Natural killer cell treated with Interleukin-12 subunit alpha and Interleukin-12 subunit beta and Interleukin-15 and Interleukin-18, amount 100 ng/mL, for 72 hours (primary cell): Measurements from ENCODE around the gene HMGB1. TPM values are rescaled to one million over a fixed set of nuclear protein-coding genes. Genes with fewer than 3 reads are reported as not detected.
A peak's percentile ranks its signal among the peaks of the same experiment; 100 is the strongest.

ENCODE experiments used
- ATAC-seq, 2 donors: fragments of 150-1000 bp; cut with Tn5 transposase in 1 of 2; sonication (Bioruptor Pico), chemical (Tn5 transposase) in 1 of 2; 2 replicates each; pipeline ENCODE4 v1.10.0; 2021
- DNase-seq: peaks from one replicate; pipeline ENCODE4 v3.0.0; 2022; ENCODE audit warnings: low spot score
- H3K27ac Mint-ChIP-seq, 2 donors: 1 replicate in 1 of 2; 2 replicates in 1 of 2; pipeline ENCODE4 v1.8.0; 2022; ENCODE audit warnings: mixed read lengths in 2 of 2, mild to moderate bottlenecking in 1 of 2, moderate library complexity in 1 of 2
- H3K27me3 Mint-ChIP-seq, 2 donors: 1 replicate in 1 of 2; 2 replicates in 1 of 2; pipeline ENCODE4 v1.8.0; 2022; ENCODE audit warnings: mixed read lengths in 2 of 2
- H3K36me3 Mint-ChIP-seq: one replicate; pipeline ENCODE4 v1.8.0; 2022; ENCODE audit warnings: mixed read lengths
- H3K4me1 Mint-ChIP-seq, 2 donors: 1 replicate in 1 of 2; 2 replicates in 1 of 2; pipeline ENCODE4 v1.8.0; 2022; ENCODE audit warnings: low read depth in 2 of 2, mixed read lengths in 2 of 2, mild to moderate bottlenecking in 1 of 2
- H3K4me3 Mint-ChIP-seq: one replicate; pipeline ENCODE4 v1.8.0; 2022; ENCODE audit warnings: mixed read lengths
- H3K9me3 Mint-ChIP-seq: 2 replicates; pipeline ENCODE4 v1.8.0; 2022; ENCODE audit warnings: mixed read lengths
- total RNA-seq, 2 donors: library from RNA; stranded (reverse); gene quantifications; one replicate each; pipeline ENCODE4 v1.2.3, GENCODE V29; 2022

Gene HMGB1
- total RNA-seq, 2 donors from 2014 or later: 302 to 423 TPM

- no peaks in the 10 kb centered on the region for H3K9me3 Mint-ChIP-seq
- no peak for ATAC-seq
- H3K4me1 Mint-ChIP-seq: peaks cover 0 to under 1% of the 10 kb centered on the region in 2 donors
Observed at GRCh38 chr13:30435911-30436451, 29.8 kb downstream of the HMGB1 start.

DNA sequence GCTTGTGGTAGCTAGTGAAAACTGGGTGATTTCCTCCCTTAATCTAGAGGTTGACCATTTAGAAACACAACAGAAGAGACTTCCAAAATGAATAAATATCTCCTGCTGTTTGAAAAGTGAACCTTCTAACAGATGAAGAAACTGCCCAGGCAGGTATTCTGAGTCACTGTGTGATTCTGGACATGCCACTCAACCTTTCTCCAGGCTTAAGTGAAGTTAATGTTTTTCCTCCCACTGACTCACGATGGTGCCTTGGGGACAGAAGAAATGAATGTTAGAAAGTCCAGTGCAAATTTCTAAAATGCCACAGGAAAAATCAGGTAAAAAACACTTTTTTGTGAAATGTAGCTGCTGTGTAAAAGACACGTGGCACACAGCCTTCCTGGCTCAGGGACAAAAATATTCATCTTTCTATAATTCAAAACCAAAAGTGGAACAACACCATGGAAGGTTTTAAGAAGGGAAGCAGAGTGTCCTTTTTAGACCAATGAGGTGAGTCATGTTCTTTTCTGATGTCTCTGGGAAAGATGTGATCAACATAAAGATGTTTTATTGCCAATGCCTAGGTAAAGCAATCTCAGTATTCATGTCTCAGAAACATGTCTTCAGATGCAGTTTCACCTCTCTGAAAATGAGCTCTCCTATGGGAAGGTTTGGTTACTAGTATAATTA is 34.3 kb downstream of the HMGB1 start:
- no peaks in the 10 kb centered on the region for H3K36me3 Mint-ChIP-seq
- peaks cover 0 to 8% of the 10 kb centered on the region in 2 donors for H3K4me1 Mint-ChIP-seq
- peaks cover 5 to 7% of the 10 kb centered on the region in 2 donors for H3K27me3 Mint-ChIP-seq
- H3K27ac Mint-ChIP-seq: no peak overlapping the region
- DNase-seq (no peak), ATAC-seq (no peak)
- H3K4me3 Mint-ChIP-seq: no peak overlapping the region
- H3K9me3 Mint-ChIP-seq: no peaks in the 10 kb centered on the region

More at GRCh38 chr13:30435911-30436451, 29.8 kb downstream of the HMGB1 start:
- no peak for DNase-seq
- no peak overlapping the region for H3K27ac Mint-ChIP-seq
- H3K4me3 Mint-ChIP-seq: no peak overlapping the region
- no peaks in the 10 kb centered on the region for H3K36me3 Mint-ChIP-seq
- peaks cover 0 to 6% of the 10 kb centered on the region in 2 donors for H3K27me3 Mint-ChIP-seq

GRCh38 chr13:30429721-30430694 is 35.7 kb downstream of the HMGB1 start:
- peaks cover 0 to 8% of the 10 kb centered on the region in 2 donors for H3K4me1 Mint-ChIP-seq
- peak overlapping the region in 1 of 2 donors; percentile 34 for H3K27ac Mint-ChIP-seq
- peak overlapping the region; percentile 71 for H3K4me3 Mint-ChIP-seq
- H3K9me3 Mint-ChIP-seq: no peaks in the 10 kb centered on the region
- H3K36me3 Mint-ChIP-seq: no peaks in the 10 kb centered on the region
- no peak for DNase-seq
- peak; percentile 55 to 88 for ATAC-seq
- peaks cover 3 to 7% of the 10 kb centered on the region in 2 donors for H3K27me3 Mint-ChIP-seq

GRCh38 chr13:30429235-30429634 is 36.5 kb downstream of the HMGB1 start:
- no peak for DNase-seq
- Mint-ChIP-seq H3K27me3 (peaks cover 3 to 7% of the 10 kb centered on the region in 2 donors), H3K4me3 (no peak overlapping the region), H3K9me3 (no peaks in the 10 kb centered on the region), H3K36me3 (no peaks in the 10 kb centered on the region), H3K27ac (no peak overlapping the region), H3K4me1 (peaks cover 0 to 8% of the 10 kb centered on the region in 2 donors)
- no peak for ATAC-seq

GRCh38 chr13:30423891-30424290 is 41.8 kb downstream of the HMGB1 start:
- no peak overlapping the region for H3K27ac Mint-ChIP-seq
- ATAC-seq: no peak
- H3K4me1 Mint-ChIP-seq: peaks cover 12% of the 10 kb centered on the region in 2 donors
- no peak overlapping the region for H3K4me3 Mint-ChIP-seq
- DNase-seq: no peak
- no peaks in the 10 kb centered on the region for H3K27me3 Mint-ChIP-seq
- no peaks in the 10 kb centered on the region for H3K36me3 Mint-ChIP-seq
- H3K9me3 Mint-ChIP-seq: no peaks in the 10 kb centered on the region

- Mint-ChIP-seq H3K9me3 (no peaks in the 10 kb centered on the region), H3K27ac (peak within 1 kb of the TSS; percentile 46 to 78), H3K4me3 (peak within 1 kb of the TSS; percentile 95), H3K36me3 (no peaks in the 10 kb centered on the region), H3K4me1 (peaks cover 12% of the 10 kb centered on the region in 2 donors), H3K27me3 (no peaks in the 10 kb centered on the region)
- DNase-seq: peak; percentile 84
- peak; percentile 95 to 97 for ATAC-seq
Observed at GRCh38 chr13:30422054-30422839, 43.5 kb downstream of the HMGB1 start, which contains the start of gene UBE2L5. TSS of gene UBE2L5 (plus strand) at chr13:30422493. CDS start at chr13:30427991, 5,498 bp downstream.

DNA sequence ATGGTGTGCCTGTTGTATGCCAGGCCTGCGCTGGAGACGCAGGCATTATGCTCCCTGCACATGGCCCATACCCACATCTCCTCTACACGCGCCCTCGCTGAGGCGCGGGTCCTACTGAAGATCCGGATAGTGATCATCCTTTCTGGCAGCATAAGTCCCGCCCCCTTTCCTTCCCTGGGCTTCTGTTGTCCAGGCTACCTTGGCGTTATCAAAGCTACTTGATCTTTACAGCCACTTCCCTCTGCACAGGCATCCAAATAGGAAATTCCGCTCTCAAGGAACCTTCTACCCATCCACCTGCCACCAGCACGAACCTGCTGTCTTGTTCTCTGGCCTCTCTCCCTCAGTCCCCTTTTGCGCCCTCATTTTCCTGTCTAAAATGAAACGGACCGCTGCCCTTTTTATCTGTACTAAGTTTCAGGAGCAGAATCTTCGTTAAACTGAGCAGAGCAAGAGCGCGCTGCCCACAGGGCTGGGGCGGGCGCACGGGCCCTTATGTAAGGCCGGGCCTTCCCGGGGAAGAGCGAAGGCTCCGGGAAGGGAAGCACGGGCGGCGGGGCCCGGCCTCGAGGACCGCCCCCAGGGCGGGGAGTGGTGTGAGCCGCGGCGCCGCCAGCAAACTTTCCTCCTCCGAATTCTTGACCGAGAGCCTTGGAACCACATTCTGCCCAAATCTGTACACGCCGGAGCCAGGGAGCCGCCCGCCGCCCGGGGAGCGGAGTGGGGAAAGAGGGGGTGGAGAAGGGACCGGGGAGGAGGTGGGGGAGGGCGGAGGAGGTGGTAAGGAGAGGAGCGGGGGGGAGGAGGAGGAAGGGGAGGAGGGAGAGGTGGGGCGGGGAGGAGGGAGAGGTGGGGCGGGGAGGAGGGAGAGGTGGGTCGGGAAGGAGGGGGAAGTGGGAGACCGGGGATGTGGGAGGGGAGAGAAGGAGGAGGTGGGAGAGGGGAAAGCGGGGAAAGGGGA is 44.4 kb downstream of the HMGB1 start:
- Mint-ChIP-seq H3K27ac (peak overlapping the region in 1 of 2 donors; percentile 47), H3K36me3 (no peaks in the 10 kb centered on the region), H3K9me3 (no peaks in the 10 kb centered on the region), H3K27me3 (no peaks in the 10 kb centered on the region), H3K4me1 (peaks cover 12% of the 10 kb centered on the region in 2 donors), H3K4me3 (peak overlapping the region; percentile 68)
- DNase-seq (peak; percentile 67), ATAC-seq (peak; percentile 58 to 75)

DNA sequence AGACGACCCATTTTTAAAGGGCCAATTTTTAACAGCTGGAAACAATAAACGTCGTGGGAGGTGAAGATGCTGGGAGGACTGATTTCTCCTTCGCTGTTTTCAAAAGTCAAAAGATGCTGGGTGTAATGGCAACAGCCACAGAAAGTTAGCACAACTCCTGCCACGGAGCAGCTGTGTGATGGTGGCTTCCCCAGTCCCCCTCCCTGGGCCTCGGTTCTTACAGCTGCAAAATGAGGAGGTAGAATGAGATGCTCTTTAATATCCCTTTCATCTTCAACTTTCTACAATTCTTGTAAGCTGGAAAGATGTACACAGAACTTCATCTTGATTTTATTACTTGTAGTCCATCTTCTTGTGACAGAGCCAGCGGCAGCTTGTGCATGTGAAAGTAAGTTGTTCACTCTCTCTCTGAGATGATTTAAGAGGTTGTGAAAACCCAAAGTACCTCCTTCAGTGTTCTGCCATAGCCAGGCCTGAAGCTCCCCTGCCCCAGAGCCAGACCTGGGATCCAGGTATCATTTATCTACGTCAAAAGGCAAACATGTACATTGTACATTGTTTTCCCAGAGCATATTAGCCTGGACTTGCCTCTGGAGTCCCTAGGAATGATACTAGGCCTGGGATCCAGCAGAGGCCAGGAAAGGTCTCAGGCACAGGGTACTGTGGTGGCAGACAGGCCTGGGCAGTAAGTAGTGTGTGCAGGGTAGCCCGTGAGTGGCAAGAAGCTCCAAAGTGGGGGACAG is 46.8 kb downstream of the HMGB1 start:
- H3K9me3 Mint-ChIP-seq: no peaks in the 10 kb centered on the region

DNA sequence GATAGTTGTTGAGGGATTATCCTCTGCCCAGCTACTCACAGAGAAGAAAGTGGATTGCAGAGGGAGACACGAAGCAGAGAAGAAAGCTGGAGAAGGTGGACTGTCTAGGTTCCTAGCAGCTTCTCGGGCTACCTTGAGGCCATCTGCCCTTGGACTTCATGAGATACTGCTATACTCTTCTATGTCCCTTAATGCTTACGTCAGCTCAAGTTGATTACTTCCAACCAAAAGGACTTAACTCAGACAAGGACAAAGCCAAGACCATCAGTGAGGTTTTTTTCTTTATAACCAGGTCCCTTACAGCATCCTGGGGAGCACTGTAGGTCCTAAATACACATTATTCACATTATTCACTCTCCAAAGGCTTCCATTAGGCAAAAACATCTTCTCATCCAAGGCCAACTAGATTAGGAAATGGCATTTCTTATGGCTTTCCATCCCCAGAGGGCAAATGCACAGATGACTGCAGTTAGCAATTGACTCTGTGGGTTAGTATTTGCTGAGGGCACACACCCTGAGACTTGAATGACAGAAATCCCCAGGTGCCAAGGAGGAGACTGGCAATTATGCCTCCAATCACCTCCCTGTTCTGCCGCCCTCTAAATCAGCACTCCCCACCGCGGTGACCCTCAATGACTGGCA is 47.5 kb downstream of the HMGB1 start:
- no peaks in the 10 kb centered on the region for H3K36me3 Mint-ChIP-seq
- DNase-seq (no peak), ATAC-seq (no peak)
- H3K4me1 Mint-ChIP-seq: peaks cover 12% of the 10 kb centered on the region in 2 donors
- H3K27ac Mint-ChIP-seq: no peak overlapping the region
- no peak overlapping the region for H3K4me3 Mint-ChIP-seq
- no peaks in the 10 kb centered on the region for H3K9me3 Mint-ChIP-seq
- H3K27me3 Mint-ChIP-seq: no peaks in the 10 kb centered on the region

More for the DNA sequence above, 46.8 kb downstream of the HMGB1 start:
- Mint-ChIP-seq H3K4me1 (peaks cover 12% of the 10 kb centered on the region in 2 donors), H3K36me3 (no peaks in the 10 kb centered on the region), H3K27ac (no peak overlapping the region), H3K4me3 (no peak overlapping the region), H3K27me3 (no peaks in the 10 kb centered on the region)
- DNase-seq (no peak), ATAC-seq (no peak)

- ATAC-seq (no peak), DNase-seq (no peak)
- H3K36me3 Mint-ChIP-seq: no peaks in the 10 kb centered on the region
- H3K27me3 Mint-ChIP-seq: no peaks in the 10 kb centered on the region
- H3K4me1 Mint-ChIP-seq: peaks cover 5 to 8% of the 10 kb centered on the region in 2 donors
- H3K27ac Mint-ChIP-seq: no peak overlapping the region
- H3K9me3 Mint-ChIP-seq: no peaks in the 10 kb centered on the region
- H3K4me3 Mint-ChIP-seq: no peak overlapping the region
Observed at GRCh38 chr13:30416471-30416870, 49.3 kb downstream of the HMGB1 start.

DNA sequence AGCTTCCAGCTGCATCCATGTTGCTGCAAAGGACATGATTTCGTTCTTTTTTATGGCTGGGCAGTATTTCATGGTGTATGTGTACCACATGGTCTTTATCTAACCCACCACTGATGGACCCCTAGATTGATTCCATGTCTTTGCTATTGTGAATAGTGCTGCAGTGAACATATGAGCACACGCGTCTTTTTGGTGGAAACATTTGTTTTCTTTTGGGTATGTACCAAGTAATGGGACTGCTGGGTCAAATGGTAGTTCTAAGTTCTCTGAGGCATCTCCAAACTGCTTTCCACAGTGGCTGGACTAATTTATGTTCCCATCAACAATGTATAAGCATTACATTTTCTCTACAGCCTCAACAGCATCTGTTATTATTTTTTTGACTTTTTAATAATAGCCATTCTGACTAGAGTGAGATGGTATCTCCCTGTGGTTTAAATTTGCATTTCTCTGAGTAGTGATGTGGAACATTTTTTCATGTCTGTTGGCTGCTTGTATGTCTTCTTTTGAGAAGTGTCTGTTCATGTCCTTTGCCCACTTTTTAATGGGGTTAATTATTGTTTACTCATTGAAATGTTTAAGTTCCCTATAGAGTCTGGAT is 50.2 kb downstream of the HMGB1 start:
- ATAC-seq (no peak), DNase-seq (no peak)
- H3K4me1 Mint-ChIP-seq: no peaks in the 10 kb centered on the region
- no peaks in the 10 kb centered on the region for H3K27me3 Mint-ChIP-seq
- H3K9me3 Mint-ChIP-seq: no peaks in the 10 kb centered on the region
- no peak overlapping the region for H3K27ac Mint-ChIP-seq
- H3K4me3 Mint-ChIP-seq: no peak overlapping the region
- H3K36me3 Mint-ChIP-seq: no peaks in the 10 kb centered on the region
